ENCODE results near the gene TUBG2.
"Not testable (repeated sequence)": the region's sequence is repeated elsewhere in the genome, so short reads cannot be mapped to it uniquely, and the experiment has no call there.

Gene TUBG2

DNA sequence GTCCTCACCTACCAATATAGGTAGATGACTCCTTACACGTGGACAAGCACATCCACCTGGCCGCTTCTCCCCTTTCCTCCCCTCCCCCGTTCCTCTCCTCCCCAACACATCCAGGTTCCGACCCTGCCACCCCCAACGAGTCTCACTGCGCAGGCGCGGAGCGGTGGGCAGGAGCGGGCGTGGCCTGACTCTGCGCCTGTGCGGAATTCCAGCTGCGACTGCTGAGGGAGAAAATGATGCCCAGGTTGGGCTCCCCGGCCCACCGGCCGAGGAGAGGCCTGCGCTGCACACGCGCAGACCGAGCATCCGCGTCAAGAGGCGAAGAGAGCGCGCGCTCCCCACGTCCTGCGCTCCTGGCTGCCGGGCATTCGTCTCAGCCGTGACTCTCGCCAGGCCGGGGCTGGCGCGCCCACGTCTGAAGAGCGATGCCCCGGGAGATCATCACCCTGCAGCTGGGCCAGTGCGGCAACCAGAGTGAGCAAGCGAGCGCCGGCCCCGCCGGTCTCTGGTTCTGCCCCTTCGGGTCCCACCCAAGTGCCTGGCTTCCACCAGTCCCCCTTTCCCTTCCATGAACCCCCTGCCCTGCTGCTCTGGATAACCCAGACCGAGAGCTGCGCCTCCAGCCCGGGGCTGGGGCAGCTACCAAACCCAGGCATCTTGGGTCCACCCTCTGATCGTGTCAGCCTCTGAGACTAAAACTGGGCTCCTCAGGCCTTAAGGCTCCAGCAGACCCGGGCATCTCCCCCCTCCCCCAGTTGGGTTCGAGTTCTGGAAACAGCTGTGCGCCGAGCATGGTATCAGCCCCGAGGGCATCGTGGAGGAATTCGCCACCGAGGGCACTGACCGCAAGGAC lies at the start of gene TUBG2:
TSS of gene TUBG2 (plus strand) at position 206 of the 853 bp plus-strand sequence. CDS start at position 426, 220 bp downstream.
- DNase-seq: peak; percentile 83

DNA sequence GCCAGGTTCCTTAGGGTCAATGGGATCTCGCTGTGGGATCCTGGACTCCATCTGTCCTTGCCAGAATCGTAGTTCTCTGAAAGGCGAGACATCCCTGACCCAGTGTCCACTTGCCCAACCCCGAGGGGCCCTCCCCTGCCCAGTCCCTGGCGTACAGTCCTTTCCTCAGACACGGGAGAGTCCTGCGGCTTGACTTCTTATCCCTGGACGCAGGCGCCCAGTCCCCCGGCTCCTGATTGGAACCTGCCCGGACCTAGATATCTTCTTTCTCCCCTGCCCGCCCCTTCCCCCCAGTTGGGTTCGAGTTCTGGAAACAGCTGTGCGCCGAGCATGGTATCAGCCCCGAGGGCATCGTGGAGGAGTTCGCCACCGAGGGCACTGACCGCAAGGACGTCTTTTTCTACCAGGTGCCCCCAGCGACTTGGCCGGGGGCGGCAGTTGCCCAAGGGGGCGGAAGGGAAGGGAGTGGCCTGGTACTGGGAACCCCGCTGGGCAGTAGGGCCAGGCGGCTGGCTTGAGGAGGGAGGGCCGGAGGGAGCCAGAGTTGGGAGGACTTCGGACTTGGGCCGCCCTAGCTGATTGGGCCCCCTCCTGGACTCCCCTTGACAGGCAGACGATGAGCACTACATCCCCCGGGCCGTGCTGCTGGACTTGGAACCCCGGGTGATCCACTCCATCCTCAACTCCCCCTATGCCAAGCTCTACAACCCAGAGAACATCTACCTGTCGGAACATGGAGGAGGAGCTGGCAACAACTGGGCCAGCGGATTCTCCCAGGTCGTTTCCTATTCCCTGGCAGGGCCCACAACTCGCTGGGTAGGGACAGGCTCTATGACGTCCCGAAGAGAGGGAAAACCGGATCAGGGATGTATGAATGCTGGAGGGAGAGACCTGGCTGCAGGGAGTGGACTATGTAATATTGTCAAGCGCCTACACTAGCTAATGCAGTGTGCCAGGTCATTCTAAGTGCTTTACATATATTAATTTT lies 49.0 kb upstream of the TUBG2 start:
- peak; percentile 11 for DNase-seq

DNA sequence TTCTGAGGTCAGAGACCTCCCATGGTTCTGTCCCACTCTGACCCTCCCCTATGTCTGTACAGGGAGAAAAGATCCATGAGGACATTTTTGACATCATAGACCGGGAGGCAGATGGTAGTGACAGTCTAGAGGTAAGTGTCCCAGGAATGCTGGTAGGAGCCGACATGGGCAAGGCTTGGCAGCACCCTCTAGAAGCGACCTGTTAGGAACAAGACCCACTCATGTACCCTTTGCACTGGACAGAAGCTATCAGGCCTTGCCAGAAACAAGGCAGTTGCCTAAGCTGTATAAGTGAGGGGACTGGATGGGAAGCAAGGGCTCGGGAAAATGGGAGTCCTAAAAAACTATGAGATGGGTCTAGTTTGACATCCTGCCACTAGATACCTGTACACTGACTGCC lies 47.1 kb upstream of the TUBG2 start:
- DNase-seq: no peak

- no peak for DNase-seq
These were observed 45.3 kb upstream of the TUBG2 start for GRCh38 chr17:42613699-42614295.

DNA sequence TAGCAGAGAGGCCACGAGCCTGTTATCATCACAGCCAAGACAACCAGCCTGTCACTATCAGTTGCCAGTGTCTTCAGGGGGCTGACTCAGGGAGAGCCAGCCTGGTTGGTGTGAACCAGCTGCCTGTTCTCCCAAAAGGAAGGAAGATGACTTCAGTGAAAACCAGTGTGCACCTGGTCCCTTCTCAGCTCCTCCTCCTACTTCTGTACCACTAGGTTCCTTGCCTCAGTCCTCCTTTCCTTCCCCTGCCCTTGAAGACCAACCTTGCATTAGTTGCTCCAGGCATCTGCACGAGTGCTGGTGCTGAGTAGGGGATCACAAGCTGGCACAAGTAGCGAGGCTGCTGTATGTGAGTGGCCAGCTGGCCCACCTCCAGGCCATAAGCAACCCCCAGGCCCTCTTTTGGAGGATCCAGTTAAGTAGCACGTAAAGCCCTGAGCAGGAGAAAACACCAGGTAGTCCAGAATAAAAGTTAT lies 41.1 kb upstream of the TUBG2 start:
- no peak for DNase-seq

DNA sequence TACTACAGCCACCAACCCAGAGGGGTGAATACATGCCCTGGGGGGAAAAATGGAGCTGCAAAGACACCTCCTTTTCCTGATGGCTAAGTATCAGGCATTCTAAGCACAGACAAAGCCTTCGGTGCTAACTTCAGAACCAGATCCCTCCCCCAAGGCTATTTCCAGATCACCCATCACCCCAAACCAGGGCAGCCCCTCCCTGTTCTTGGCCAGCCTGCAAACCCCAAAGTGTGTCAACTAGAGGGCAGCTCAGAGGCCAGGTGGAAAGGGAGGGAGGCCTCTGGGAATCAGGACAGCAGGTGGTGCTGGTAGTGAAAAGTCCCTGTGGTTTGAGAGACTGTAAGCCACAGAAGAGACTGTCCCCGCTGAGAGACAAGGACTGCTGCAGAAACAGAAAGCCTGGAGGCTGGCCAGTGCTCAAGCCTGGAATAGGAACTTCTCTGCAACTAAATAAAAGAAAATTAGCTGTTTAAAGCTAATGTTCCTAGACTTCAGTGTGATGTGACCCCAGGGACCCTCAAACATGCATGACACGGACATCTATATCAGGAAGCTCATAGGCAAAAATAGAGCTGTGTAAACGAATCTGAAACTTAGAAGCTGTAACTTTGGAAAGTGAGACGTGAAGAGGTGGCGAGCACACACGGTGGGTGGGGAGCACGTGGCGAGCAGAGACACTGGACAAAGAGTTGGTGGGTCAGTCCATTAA lies 40.5 kb upstream of the TUBG2 start:
- no peak for DNase-seq

DNA sequence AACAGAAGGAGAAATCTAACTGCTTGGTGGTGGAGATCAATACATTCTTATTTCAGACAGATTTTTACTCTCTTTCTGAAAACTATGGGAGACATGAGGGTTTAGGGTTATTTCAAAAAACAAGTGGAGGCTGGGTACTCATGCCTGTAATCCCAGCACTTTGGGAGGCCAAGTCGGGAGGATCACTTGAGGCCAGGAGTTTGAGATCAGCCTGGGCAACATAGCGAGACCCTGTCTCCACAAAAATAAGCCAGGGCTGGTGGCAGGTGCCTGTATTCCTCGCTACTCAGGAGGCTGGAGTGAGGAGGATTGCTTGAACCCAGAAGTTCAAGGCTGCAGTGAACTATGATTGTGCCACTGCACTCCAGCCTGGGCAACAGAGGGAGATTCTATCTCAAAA lies 37.1 kb upstream of the TUBG2 start:
- not testable (repeated sequence) for DNase-seq

DNA sequence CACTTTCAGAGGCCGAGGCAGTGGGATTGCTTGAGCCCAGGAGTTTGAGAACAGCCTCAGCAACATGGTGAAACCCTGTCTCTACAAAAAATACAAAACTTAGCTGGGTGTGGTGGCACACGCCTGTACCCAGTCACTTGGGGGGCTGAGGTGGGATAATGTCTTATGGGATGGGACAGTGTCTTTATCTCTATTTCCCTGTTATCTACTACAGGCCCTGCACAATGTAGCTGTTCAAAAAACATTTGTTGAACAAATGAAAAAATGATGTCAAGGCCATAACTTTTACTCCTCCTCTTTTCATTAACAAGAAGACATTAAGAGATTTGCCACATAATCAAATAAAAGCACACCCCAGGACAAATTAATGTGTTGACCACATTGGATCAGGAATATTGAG lies 35.8 kb upstream of the TUBG2 start:
- DNase-seq: no peak

DNA sequence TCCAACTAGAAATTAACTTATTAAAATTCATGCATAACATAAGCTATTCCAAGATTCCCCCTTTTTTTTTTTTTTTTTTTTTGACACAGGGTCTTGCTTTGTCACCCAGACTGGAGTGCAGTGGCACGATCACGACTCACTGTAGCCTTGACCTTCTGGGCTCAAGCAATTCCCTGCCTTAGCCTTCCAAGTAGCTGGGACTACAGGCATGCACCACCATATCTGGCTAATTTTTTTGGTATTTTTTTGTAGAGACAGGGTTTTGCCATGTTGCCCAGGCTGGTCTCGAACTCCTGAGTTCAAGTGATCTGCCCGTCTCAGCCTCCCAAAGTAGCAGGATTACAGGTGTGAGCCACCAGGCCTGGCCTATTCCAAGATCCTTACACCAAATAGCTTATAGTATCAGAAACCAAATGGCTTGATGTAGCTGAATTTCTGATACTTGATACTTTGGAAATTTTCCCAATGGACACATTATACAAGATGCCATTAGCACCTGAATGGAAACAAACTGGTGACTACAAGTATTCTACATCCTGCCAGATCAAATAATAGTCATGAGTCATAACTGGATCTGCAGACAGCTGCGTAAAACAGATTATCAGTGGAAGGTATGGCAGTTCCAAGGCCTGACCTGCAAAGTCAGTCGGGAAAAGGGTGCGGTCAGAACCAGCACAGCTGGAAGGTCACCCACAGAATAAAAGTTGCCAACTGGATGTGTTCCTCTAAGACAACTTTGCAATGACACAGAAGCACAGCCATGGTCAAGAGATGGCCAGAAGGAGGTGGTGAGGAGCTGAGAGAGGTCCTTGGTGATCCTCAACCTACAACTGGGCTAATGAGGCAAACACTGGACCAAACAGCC lies 35.1 kb upstream of the TUBG2 start:
- no peak for DNase-seq

DNA sequence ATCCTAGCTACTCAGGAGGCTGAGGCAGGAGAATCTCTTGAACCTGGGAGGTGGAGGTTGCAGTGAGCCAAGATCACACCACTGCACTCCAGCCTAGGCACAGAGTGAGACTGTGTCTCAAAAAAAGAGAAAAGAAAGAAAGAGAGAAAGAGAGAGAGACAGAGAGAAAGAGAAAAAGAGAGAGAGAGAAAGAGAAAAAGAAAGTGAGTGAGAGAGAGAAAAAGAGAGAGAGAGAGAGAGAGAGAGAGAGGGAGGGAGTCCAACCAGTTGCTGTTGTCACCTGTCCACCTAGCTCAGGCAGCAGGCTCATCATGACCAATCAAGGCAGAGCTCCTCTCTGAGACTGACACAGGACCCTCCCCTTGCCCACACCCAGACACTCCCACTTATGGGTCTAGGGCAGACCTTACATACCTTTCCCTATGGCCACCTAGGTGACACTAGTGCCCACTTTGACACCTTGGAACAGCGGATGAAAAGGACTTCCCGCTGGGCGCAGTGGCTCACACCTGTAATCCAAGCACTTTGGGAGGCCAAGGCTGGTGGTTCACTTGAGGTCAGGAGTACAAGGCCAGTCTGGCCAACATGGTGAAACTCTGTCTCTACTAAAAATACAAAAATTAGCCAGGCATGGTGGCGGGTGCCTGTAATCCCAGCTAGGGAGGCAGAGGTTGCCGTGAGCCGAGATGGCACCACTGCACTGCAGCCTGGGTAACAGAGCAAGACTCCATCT lies 31.9 kb upstream of the TUBG2 start:
- DNase-seq: not testable (repeated sequence)

DNA sequence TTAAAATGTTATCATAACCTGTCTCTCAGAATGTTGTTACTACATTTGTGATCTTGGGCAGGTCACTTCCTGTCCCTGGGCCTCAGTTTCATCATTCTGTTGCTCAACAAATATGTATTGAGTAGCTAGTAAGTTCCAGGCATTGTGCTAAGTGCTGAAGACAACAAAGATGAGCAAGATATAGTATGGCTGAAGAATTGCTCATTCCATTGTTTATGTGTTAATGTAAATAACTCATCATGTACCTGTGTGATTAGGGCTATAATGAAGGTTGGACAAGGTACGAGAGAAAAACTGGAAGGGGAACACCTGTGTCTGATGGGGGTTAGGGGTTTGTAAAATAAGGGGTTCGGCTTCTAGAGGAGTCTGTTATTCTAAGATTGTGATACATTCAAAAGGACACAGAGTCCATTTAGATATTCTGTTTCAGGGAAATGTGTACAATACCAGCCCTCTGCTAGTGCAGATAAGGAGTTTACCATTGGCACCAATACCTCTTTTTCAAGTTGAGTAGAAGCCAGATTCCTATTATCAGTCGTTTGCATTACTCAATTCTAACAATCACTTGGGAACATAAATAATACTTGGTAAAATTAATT lies 29.6 kb upstream of the TUBG2 start:
- DNase-seq: peak; percentile 18

DNA sequence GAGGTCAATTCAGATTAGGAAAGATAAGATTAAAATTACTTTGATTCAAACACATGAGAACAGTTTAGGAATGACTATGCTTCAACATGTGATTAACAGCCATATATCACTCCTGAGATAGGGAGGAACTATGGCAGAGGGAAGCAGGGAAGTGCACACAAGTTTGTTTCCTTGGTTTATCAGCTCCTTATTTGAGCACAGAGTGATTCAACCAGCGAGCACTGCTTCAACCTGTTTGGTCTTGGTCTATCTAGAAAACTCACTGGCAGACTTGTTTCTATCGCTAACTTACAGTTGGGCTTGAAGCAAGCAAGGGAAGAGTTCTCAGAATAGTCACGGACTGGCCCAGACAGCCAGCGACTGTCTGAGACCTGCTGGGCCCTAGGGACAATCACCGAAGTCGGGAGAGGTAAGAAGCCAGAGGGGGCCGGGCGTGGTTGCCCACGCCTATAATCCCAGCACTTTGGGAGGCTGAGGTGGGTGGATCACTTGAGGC lies 26.1 kb upstream of the TUBG2 start:
- no peak for DNase-seq

GRCh38 chr17:42639525-42640113 lies 19.5 kb upstream of the TUBG2 start:
- no peak for DNase-seq

GRCh38 chr17:42640121-42640520 lies 19.0 kb upstream of the TUBG2 start:
- DNase-seq: no peak

GRCh38 chr17:42642336-42642735 lies 16.7 kb upstream of the TUBG2 start:
- no peak for DNase-seq

DNA sequence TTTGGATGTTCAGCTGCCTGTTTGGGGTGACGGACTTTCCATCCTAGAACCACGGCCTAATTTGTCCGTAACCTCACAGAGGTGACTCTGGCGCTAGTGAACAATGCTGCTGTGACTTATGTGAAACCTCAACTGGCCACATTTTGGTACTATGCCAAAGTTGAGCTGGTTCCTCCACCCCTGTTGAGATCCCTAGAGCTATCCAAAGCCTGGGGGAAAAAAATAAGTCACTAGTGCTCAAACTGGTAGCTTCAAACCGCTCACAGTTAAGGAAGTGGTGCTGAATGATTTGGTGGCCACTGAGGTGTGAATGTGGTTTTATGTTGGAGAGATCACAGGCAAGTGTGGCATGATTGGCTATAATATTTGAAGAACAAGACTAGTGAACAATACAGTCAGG lies 11.3 kb upstream of the TUBG2 start:
- no peak for DNase-seq

DNA sequence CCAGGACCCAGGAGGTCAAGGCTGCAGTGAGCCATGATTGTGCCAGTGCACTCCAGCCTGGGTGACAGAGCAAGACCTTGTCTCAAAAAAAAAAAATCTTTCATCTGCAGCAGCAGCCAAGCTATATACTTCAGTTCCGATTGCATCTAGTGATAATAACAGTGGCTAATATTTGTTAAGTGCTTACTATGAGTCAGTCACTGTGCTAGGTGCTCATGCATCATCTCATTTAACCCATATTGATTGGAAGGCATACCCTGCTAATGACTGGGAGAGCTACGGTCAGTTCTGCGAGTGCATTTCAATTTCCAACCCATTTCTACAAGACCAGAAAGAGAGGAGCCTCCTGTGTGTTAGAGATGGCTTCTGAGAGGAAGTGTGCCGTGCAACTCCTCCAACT lies 7.7 kb upstream of the TUBG2 start:
- DNase-seq: no peak

GRCh38 chr17:42653179-42654124 lies 5.6 kb upstream of the TUBG2 start:
- DNase-seq: no peak

Data from suppressor macrophage treated with lipopolysaccharide for 4 hours (primary cell).